HCT116 (cell line): Measurements from ENCODE around the gene EIF5AL1. TPM values are rescaled to one million over a fixed set of nuclear protein-coding genes. Genes with fewer than 3 reads are reported as not detected.

Experiments used
- ATAC-seq: fragments of 200-7000 bp; cut with Tn5 transposase; 2 replicates; pipeline ENCODE4 v1.9.1; 2020; ENCODE audit warnings: mild to moderate bottlenecking, moderate library complexity
- BruUV-seq: library from RNA; stranded (reverse); fragments of 400-500 nt; replicated peaks from 2 replicates; lab custom pipeline; 2021; lab: Mats Ljungman, UMichigan
- CTCF ChIA-PET: fragments of 300-600 bp; sonication (Branson Sonifier 250); formaldehyde crosslinking; loops from one replicate; lab custom pipeline; 2021; ENCODE audit warnings: antibody characterized with exemption; lab: Charles Lee
- POLR2A ChIA-PET: fragments of 300-600, 350-600 bp; sonication (Branson Sonifier 250); formaldehyde crosslinking; loops from one replicate; lab custom pipeline; 2021; ENCODE audit warnings: antibody characterized with exemption; lab: Charles Lee
- RAD21 ChIA-PET, 2 experiments: fragments of 300-600 bp; sonication (Branson Sonifier 250); formaldehyde crosslinking; loops; one replicate each; lab custom pipeline; 2023; ENCODE audit warnings: low total read pairs in 2 of 2; ENCODE audit not compliant: uncharacterized antibody in 2 of 2, unreplicated experiment in 2 of 2, low non-redundant PET in 1 of 2; lab: Charles Lee
- DNase-seq: peaks from one replicate; pipeline ENCODE4 v3.0.0-alpha.2; 2010; ENCODE audit warnings: low read depth, low spot score
- H2AFZ ChIP-seq: fragments of 200-600 bp; shearing (Covaris generic), sonication (generic); 2 replicates; pipeline ENCODE4 v1.6.1; 2017; ENCODE audit warnings: low read depth, mixed run types, mixed read lengths, antibody characterized with exemption, low read length; ENCODE audit not compliant: poor library complexity, severe bottlenecking
- H3K27ac ChIP-seq: 2 replicates; pipeline ENCODE4 v1.5.1; 2012; ENCODE audit warnings: low read depth, low read length
- H3K27me3 ChIP-seq: fragments of 200-600 bp; sonication (generic); 2 replicates; pipeline ENCODE4 v1.6.1; 2016; ENCODE audit warnings: mixed run types, low read length, mixed read lengths; ENCODE audit not compliant: insufficient read depth
- H3K36me3 ChIP-seq, 2 experiments: fragments of 200-500 bp in 1 of 2; fragments of 200-600 bp in 1 of 2; sonication (Bioruptor generic) in 1 of 2; sonication (generic) in 1 of 2; 2 replicates each; pipeline versions ENCODE4 v1.5.1 to v1.6.1; 2014 to 2016; ENCODE audit warnings: low read length in 2 of 2, inconsistent platforms in 1 of 2, mixed read lengths in 1 of 2, mixed run types in 1 of 2; ENCODE audit not compliant: insufficient read depth in 2 of 2, control insufficient read depth in 1 of 2
- H3K4me1 ChIP-seq, 2 experiments: fragments of 200-600 bp in 1 of 2; sonication (generic) in 1 of 2; 2 replicates each; pipeline versions ENCODE4 v1.5.1 to v1.6.1; 2012 to 2017; ENCODE audit warnings: low read length in 2 of 2, inconsistent platforms in 1 of 2, mild to moderate bottlenecking in 1 of 2, mixed read lengths in 1 of 2, mixed run types in 1 of 2, moderate library complexity in 1 of 2; ENCODE audit not compliant: insufficient read depth in 2 of 2, control insufficient read depth in 1 of 2
- H3K4me2 ChIP-seq: fragments of 200-600 bp; sonication (generic); 2 replicates; pipeline ENCODE4 v1.6.1; 2017; ENCODE audit warnings: mixed run types, low read length, mixed read lengths
- H3K4me3 ChIP-seq, 2 experiments: fragments of 200-600 bp in 1 of 2; sonication (generic) in 1 of 2; replicated peaks in 1 of 2; 2 replicates each; pipeline ENCODE4 v1.5.1; 2011 to 2016; ENCODE audit warnings: low read length in 2 of 2, control low read depth in 1 of 2, low read depth in 1 of 2, mild to moderate bottlenecking in 1 of 2, mixed read lengths in 1 of 2, mixed run types in 1 of 2
- H3K79me2 ChIP-seq: fragments of 200-600 bp; sonication (generic); 2 replicates; pipeline ENCODE4 v1.6.1; 2017; ENCODE audit warnings: mild to moderate bottlenecking, mixed run types, low read length, moderate library complexity, mixed read lengths; ENCODE audit not compliant: insufficient read depth
- H3K9ac ChIP-seq: fragments of 200-600 bp; sonication (generic); 2 replicates; pipeline ENCODE4 v1.6.1; 2016; ENCODE audit warnings: low read length, mixed read lengths
- H3K9me2 ChIP-seq: fragments of 200-600 bp; sonication (generic), shearing (Covaris generic); 2 replicates; pipeline ENCODE4 v1.6.1; 2017; ENCODE audit warnings: mixed run types, mild to moderate bottlenecking, moderate library complexity; ENCODE audit not compliant: insufficient read depth
- H3K9me3 ChIP-seq, 2 experiments: fragments of 200-500 bp in 1 of 2; fragments of 200-600 bp in 1 of 2; sonication (Bioruptor generic) in 1 of 2; sonication (generic) in 1 of 2; 2 replicates each; pipeline ENCODE4 v1.6.1; 2014 to 2017; ENCODE audit warnings: low read length in 2 of 2, mixed read lengths in 2 of 2, inconsistent platforms in 1 of 2, low read depth in 1 of 2, mild to moderate bottlenecking in 1 of 2, mixed run types in 1 of 2, moderate library complexity in 1 of 2; ENCODE audit not compliant: control insufficient read depth in 1 of 2, insufficient read depth in 1 of 2
- H4K20me1 ChIP-seq: fragments of 200-600 bp; sonication (generic), shearing (Covaris generic); 2 replicates; pipeline ENCODE4 v1.6.1; 2017; ENCODE audit warnings: mixed run types, mild to moderate bottlenecking, moderate library complexity; ENCODE audit not compliant: insufficient read depth
- CEBPB ChIP-seq: IDR thresholded peaks from 2 replicates; pipeline ENCODE4 v1.6.1; 2012; ENCODE audit warnings: low read depth
- EGR1 ChIP-seq: IDR thresholded peaks from 2 replicates; pipeline ENCODE4 v1.6.1; 2012; ENCODE audit warnings: low read depth
- ELF1 ChIP-seq: IDR thresholded peaks from 2 replicates; pipeline ENCODE4 v1.6.1; 2012; ENCODE audit warnings: low read depth, borderline replicate concordance
- EZH2 ChIP-seq: fragments of 200-600 bp; sonication (generic); IDR thresholded peaks from 2 replicates; pipeline ENCODE4 v1.6.1; 2017; ENCODE audit warnings: antibody characterized with exemption, mixed run types
- FOSL1 ChIP-seq: IDR thresholded peaks from 2 replicates; pipeline ENCODE4 v1.6.1; 2012; ENCODE audit warnings: low read depth
- JUND ChIP-seq: IDR thresholded peaks from 2 replicates; pipeline ENCODE4 v1.6.1; 2012
- RAD21 ChIP-seq: IDR thresholded peaks from 2 replicates; pipeline ENCODE4 v1.6.1; 2012; ENCODE audit warnings: low read depth, mild to moderate bottlenecking
- SIN3A ChIP-seq: IDR thresholded peaks from 2 replicates; pipeline ENCODE4 v1.6.1; 2012; ENCODE audit warnings: low read depth
- SP1 ChIP-seq: IDR thresholded peaks from 2 replicates; pipeline ENCODE4 v1.6.1; 2012; ENCODE audit warnings: low read depth
- SRF ChIP-seq: IDR thresholded peaks from 2 replicates; pipeline ENCODE4 v1.6.1; 2012; ENCODE audit warnings: low read depth
- TCF7L2 ChIP-seq: IDR thresholded peaks from 2 replicates; pipeline ENCODE4 v1.7.0; 2011; ENCODE audit warnings: borderline replicate concordance, inconsistent platforms; ENCODE audit not compliant: insufficient read depth, insufficient read length; ENCODE audit errors: extremely low read depth
- YY1 ChIP-seq: IDR thresholded peaks from 2 replicates; pipeline ENCODE4 v1.6.1; 2011; ENCODE audit warnings: low read length, low read depth, moderate library complexity, mild to moderate bottlenecking; ENCODE audit not compliant: insufficient replicate concordance; ENCODE audit errors: extremely low read depth
- intact Hi-C: fragments of 100-400 bp; cut with micrococcal nuclease; formaldehyde crosslinking; loops from 2 replicates; pipeline ENCODE4 v1.10.0; 2022
- total RNA-seq: library from RNA; stranded (reverse); gene quantifications from one replicate; pipeline ENCODE4 v1.2.1, GENCODE V29; 2021; ENCODE audit not compliant: unreplicated experiment
- TF ChIP-seq, protein P1 (sequence below): IDR thresholded peaks from 2 replicates; pipeline ENCODE4 v1.6.1; 2012
- TF ChIP-seq, protein P2 (sequence below): IDR thresholded peaks from 2 replicates; pipeline ENCODE4 v1.6.1; 2012; ENCODE audit warnings: low read depth
- TF ChIP-seq, protein P3 (sequence below): IDR thresholded peaks from 2 replicates; pipeline ENCODE4 v1.6.1; 2012

Gene EIF5AL1
- total RNA-seq, 1 experiment from 2014 or later, result 5.6 TPM

GRCh38 chr10:79475877-79476276, 36.5 kb upstream of the EIF5AL1 start:
- Histone ChIP-seq H2AFZ (no peak overlapping the region), H4K20me1 (no peaks in the 10 kb centered on the region), H3K4me2 (no peak overlapping the region), H3K36me3 (no peaks in the 10 kb centered on the region), H3K9me2 (no peaks in the 10 kb centered on the region), H3K9me3 (no peaks in the 10 kb centered on the region), H3K4me1 (no peaks in the 10 kb centered on the region), H3K27ac (no peak overlapping the region), H3K27me3 (no peaks in the 10 kb centered on the region), H3K4me3 (no peak overlapping the region), H3K9ac (no peak overlapping the region), H3K79me2 (no peaks in the 10 kb centered on the region)
- ATAC-seq, result no peak
- BruUV-seq, result no TSS peak
- no peak for DNase-seq
- RAD21 ChIA-PET, result no interaction called here
- intact Hi-C loops, result no loop called here
- POLR2A ChIA-PET, result no interaction called here
- CTCF ChIA-PET, result interaction anchor here (1.4 to 1.9 kb wide), 2 partner anchors 8 to 12 kb away, joined by 6 to 8 read pairs; no protein-coding TSS in a partner anchor
- TF ChIP-seq, protein P1, sequence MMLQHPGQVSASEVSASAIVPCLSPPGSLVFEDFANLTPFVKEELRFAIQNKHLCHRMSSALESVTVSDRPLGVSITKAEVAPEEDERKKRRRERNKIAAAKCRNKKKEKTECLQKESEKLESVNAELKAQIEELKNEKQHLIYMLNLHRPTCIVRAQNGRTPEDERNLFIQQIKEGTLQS, result no peak
- no peak for TF ChIP-seq ELF1
- TF ChIP-seq SIN3A, result no peak
- no peak for TF ChIP-seq EGR1
- no peak for TF ChIP-seq FOSL1
- TF ChIP-seq JUND, result no peak
- TF ChIP-seq, protein P2, sequence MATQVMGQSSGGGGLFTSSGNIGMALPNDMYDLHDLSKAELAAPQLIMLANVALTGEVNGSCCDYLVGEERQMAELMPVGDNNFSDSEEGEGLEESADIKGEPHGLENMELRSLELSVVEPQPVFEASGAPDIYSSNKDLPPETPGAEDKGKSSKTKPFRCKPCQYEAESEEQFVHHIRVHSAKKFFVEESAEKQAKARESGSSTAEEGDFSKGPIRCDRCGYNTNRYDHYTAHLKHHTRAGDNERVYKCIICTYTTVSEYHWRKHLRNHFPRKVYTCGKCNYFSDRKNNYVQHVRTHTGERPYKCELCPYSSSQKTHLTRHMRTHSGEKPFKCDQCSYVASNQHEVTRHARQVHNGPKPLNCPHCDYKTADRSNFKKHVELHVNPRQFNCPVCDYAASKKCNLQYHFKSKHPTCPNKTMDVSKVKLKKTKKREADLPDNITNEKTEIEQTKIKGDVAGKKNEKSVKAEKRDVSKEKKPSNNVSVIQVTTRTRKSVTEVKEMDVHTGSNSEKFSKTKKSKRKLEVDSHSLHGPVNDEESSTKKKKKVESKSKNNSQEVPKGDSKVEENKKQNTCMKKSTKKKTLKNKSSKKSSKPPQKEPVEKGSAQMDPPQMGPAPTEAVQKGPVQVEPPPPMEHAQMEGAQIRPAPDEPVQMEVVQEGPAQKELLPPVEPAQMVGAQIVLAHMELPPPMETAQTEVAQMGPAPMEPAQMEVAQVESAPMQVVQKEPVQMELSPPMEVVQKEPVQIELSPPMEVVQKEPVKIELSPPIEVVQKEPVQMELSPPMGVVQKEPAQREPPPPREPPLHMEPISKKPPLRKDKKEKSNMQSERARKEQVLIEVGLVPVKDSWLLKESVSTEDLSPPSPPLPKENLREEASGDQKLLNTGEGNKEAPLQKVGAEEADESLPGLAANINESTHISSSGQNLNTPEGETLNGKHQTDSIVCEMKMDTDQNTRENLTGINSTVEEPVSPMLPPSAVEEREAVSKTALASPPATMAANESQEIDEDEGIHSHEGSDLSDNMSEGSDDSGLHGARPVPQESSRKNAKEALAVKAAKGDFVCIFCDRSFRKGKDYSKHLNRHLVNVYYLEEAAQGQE, result no peak

- BruUV-seq, result no TSS peak
- Histone ChIP-seq H2AFZ (no peak overlapping the region), H3K36me3 (no peaks in the 10 kb centered on the region), H4K20me1 (no peaks in the 10 kb centered on the region), H3K9me2 (no peaks in the 10 kb centered on the region), H3K4me2 (no peak overlapping the region), H3K9me3 (no peaks in the 10 kb centered on the region), H3K79me2 (no peaks in the 10 kb centered on the region), H3K27me3 (no peaks in the 10 kb centered on the region), H3K4me1 (no peaks in the 10 kb centered on the region), H3K9ac (no peak overlapping the region), H3K27ac (no peak overlapping the region), H3K4me3 (no peak overlapping the region)
- ChIA-PET CTCF (interaction anchor here (0.8 to 1.9 kb wide), 4 partner anchors 9 to 102 kb away, joined by 3 to 9 read pairs (median 7); no protein-coding TSS in a partner anchor), RAD21 (no interaction called here), POLR2A (no interaction called here)
- ATAC-seq (no peak), DNase-seq (no peak)
- TF ChIP-seq TCF7L2 (no peak), SP1 (no peak), RAD21 (no peak), EZH2 (no peak), YY1 (no peak), SRF (no peak), CEBPB (no peak)
- TF ChIP-seq, protein P3, sequence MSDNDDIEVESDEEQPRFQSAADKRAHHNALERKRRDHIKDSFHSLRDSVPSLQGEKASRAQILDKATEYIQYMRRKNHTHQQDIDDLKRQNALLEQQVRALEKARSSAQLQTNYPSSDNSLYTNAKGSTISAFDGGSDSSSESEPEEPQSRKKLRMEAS, result no peak
- intact Hi-C loops, result no loop called here
Observed at GRCh38 chr10:79476645-79477044, 35.7 kb upstream of the EIF5AL1 start.
